ENCODE measurements around the gene SLC50A1.
A peak's percentile ranks its signal among the peaks of the same experiment; 100 is the strongest.

SLC50A1 gene, protein sequence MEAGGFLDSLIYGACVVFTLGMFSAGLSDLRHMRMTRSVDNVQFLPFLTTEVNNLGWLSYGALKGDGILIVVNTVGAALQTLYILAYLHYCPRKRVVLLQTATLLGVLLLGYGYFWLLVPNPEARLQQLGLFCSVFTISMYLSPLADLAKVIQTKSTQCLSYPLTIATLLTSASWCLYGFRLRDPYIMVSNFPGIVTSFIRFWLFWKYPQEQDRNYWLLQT

DNA sequence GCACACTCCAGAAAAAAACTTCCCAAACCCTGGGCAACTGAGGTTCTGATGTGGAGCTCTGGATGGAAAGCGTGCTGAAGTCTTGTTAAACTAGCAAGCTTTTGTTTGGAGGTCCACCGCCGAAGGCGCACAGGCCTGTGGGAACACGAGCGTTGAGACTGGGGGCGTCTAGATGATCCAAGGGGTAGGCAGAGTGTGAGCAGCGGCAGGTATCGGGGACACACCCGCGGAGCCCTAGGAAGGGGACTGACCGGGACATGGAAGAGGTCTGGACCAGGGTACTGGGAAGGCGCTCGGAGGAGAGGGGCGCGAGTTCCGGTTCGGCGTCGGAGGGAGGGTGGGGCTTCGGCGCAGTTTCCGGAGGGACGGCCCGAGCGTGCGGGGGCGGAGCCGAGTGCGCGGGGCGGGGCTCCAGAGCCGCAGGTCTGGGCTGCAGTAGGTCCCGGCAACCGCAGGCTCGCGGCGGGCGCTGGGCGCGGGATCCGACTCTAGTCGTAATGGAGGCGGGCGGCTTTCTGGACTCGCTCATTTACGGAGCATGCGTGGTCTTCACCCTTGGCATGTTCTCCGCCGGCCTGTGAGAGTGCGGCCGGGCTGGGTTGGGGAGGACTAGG is at the start of gene SLC50A1:
Gene SLC50A1 (plus strand): TSS at position 438 of the 614 bp plus-strand sequence. CDS start 60 bp downstream, at position 498.
- DNase-seq (ENCODE audit: low read depth in 2 of 2), result peak; percentile 80 to 83

GRCh38 chr1:155086128-155086741 is 49.4 kb upstream of the SLC50A1 start:
- no peak for DNase-seq (ENCODE audit: low read depth in 2 of 2)

- no peak for DNase-seq (ENCODE audit: low read depth in 2 of 2)
Observed at GRCh38 chr1:155086856-155087535, 48.7 kb upstream of the SLC50A1 start.

DNA sequence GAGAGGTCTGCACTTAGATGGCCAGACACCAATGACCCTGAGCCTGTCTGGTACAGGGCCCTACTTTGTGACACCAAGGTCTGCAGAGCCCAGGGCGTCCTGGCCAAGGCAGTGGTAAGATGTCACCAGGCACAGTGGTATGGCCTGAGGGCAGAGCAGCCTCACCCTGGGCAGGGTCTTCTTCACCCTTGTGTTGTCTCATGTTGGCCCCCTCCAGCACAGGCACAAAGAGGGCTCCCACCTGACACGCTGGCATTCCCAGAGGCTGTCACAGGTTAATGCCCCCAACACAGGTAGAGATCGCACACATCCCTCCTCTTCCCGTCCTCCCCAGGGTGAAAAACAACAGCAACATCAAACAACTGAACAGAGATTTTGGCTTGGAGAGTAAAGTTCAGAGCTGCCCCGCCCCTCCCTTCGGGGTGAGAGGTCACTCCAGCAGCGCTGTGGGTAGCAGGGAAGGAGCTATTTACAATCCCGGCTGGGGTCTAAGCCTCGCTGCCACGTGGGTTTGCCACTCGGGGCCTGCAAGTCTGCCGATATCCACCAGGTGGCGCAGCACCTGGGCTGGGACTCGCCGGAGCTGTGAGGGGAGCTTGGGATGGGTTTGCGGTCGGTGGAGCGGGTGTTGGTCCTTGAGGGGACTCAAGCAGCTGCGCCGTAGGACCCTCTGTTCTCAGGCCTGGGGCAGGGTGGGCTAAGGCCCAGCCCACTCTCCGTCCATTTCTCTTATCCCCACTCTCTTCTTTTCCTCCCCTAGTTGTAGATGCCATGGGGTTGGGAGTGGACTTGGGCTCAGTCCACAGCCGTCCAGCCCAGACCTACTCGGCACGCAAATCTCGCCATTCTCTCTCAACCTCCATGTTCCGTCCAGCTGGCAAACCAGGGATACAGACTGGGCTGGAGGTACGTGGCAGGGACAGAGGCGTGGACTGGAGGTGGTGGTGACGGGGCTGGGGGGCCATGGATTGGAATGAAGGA is 44.3 kb upstream of the SLC50A1 start:
- no peak for DNase-seq (ENCODE audit: low read depth in 2 of 2)

GRCh38 chr1:155092131-155092530 is 43.5 kb upstream of the SLC50A1 start:
- no peak for DNase-seq (ENCODE audit: low read depth in 2 of 2)

DNA sequence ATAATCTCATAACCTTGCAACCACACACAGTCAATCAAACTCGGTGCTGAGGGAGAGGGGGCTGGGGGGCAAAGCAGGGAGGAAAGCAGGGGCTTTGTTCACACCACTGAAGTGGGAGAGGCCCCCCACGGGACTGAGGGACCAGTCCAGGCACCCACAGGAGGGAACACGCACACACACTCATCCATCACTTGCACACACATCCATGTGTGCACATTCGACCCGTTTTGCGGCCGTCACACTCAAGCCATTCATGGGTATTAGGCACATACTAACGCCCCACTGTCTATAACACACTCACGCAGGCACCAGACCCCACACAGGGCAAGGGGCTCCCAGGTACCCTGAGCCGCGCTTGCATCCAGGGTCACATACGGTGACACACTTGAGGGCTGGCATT is 43.0 kb upstream of the SLC50A1 start:
- no peak for DNase-seq (ENCODE audit: low read depth in 2 of 2)

DNA sequence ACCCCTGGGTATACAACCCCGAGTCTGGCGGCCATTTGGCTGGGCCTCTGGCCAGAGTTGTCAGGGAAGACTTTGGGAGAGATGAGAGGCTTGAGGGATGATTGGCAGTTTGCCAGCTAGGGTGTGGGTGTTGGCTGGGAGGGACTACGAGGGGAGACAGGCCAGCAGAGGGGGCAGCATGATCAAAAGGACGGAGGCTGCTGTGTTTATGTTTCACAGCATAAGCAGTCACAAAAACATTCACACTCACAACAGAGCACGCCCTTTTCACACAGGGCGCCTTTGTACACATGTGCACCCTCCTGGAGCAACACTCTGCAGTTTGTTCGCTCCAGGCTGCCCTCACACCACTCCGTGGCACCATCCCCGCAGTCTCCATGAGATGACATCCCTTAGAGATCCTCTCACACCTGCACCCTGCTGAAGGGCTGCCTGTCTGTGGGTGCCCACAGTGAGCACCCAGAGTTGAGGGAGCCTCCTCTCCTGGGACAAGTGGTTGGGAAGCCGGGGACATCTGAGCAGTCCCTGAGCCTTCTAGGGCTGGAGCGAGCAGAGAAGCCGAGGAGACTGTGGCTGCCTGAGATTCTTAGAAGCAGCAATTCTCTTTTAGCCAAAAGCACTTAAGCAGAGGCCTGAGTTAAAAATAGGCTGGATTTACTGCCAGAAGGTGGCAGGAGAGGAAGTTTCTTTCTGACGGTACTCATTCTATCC is 41.6 kb upstream of the SLC50A1 start:
- no peak for DNase-seq (ENCODE audit: low read depth in 2 of 2)

DNA sequence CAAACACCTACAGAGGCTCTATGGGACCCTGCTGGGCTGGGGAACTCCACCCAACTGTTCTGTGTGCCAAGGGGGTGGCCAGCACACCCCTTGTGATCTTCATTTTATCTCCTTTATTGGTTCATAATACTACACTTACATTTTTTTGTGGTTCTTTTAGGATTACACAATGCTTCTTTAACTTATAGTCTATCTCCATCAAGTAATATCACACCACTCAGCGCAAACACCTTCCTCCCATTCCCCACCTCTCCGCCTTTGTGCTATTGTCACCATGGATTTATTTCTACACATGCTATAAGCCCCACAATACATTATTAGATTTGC is 41.1 kb upstream of the SLC50A1 start:
- no peak for DNase-seq (ENCODE audit: low read depth in 2 of 2)

DNA sequence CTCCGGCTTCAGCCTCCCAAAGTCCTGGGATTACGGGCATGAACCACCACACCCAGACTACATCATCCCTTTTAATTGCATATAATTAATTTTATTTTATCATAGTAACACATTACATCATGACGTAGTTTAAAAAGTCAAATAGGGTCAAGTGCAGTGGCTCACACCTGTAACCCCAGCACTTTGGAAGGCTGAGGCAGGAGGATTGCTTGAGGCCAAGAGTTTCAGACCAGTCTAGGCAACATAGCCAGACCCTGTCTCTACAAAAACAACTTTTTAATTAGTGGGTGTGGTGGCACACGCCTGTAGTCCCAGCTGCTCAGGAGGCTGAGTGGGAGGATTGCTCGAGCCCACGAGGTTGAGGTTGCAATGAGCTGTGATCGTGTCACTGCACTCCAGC is 36.3 kb upstream of the SLC50A1 start:
- no peak for DNase-seq (ENCODE audit: low read depth in 2 of 2)

DNA sequence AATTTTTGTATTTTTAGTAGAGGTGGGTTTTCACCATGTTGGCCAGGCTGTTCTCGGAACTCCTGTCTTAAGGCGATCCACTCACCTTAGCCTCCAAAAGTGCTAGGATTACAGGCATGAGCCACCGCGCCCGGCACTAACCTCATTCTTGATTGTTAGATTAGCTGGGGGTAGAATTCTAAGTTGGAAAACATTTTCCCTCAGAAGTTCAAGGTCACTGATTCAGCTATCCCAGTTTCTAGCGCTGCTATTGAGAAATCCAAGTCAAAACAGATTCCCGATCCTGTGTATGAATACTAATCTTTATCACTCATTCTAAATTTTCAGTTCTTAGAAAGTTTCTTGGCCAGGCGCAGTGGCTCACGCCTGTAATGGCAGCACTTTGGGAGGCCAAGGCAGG is 32.3 kb upstream of the SLC50A1 start:
- no peak for DNase-seq (ENCODE audit: low read depth in 2 of 2)

- DNase-seq (ENCODE audit: low read depth in 2 of 2), result no peak
Observed at GRCh38 chr1:155104605-155105534, 30.8 kb upstream of the SLC50A1 start.

GRCh38 chr1:155105604-155106011 is 30.0 kb upstream of the SLC50A1 start:
- no peak for DNase-seq (ENCODE audit: low read depth in 2 of 2)

DNA sequence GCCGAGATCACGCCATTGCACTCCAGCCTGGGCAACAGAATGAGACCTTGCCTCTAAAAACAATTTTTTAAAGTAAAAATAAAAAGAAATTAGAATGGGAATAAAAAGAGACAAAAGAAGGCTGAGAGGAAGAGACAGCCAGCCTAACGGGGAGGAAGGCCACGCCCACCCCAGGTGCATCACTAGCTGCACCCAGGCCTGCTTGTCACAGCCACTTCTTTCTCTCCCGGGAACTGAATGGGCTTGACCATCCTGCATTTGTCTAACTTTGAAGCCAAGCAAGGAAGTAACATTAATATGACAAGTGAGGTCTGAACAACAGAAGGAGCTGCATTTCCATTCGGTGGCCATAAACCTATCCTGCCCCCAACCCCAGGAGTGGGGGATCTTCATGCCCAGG is 28.8 kb upstream of the SLC50A1 start:
- DNase-seq (ENCODE audit: low read depth in 2 of 2), result no peak

GRCh38 chr1:155107309-155108264 is 28.1 kb upstream of the SLC50A1 start:
- no peak for DNase-seq (ENCODE audit: low read depth in 2 of 2)

- DNase-seq (ENCODE audit: low read depth in 2 of 2), result no peak
Observed at GRCh38 chr1:155108296-155108695, 27.4 kb upstream of the SLC50A1 start.

DNA sequence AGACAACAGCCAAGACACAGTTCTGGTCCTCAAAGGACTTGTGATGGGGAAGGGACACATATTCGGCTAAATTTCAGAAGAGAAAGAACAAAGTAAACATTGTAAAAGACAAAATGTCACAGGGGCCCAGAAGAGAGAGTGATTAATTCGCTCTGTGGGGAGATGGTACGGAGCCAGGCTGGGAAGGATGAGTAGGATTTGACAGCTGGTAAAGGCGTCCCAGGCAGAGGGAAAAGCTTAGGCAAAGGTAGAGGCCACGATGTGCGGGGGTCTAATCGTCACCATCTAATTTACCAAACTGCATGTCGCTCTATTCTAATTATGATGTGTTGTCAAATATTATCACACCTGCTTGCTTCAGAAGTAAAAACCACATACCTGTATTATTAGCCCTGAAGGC is 25.3 kb upstream of the SLC50A1 start:
- DNase-seq (ENCODE audit: low read depth in 2 of 2), result no peak

DNA sequence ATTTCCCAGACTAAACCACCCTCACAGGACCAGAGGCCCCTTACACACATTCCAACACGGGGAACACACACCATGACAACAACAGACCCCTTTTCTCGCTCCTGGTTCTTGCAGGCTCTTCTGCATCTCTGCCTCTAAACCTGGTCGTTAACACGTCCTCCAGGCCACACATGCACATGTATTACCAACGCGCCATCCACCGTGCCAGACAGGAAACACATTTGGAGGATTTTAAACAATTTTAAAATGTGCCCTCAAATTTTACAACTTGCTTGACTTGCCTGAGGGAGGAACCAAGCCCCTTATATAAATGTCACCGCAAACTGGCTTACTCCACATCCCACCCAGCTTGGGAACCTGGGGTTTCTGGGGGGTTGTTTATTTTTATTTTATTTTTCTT is 24.8 kb upstream of the SLC50A1 start:
- DNase-seq (ENCODE audit: low read depth in 2 of 2), result no peak

- no peak for DNase-seq (ENCODE audit: low read depth in 2 of 2)
Observed at GRCh38 chr1:155113450-155113980, 22.1 kb upstream of the SLC50A1 start.

All from fibroblast of skin of left quadriceps (primary cell).